Keratinocyte (primary cell): ENCODE data around the gene ARHGAP6. TPM values are rescaled to one million over a fixed set of nuclear protein-coding genes. Genes with fewer than 3 reads are reported as not detected.

Experiments used
- DNase-seq: peaks from one replicate; pipeline ENCODE4 v3.0.0-alpha.2; 2011; ENCODE audit warnings: low read depth, missing footprints, low spot score
- FAIRE-seq: peaks from 2 replicates; lab custom pipeline; 2011; peaks lifted over from hg19 to GRCh38; lab: Jason Lieb, UNC
- H2AFZ ChIP-seq: 2 replicates; pipeline ENCODE4 v1.6.0; 2012; ENCODE audit warnings: low read length, control low read depth, inconsistent platforms; ENCODE audit not compliant: control insufficient read depth
- H3K27ac ChIP-seq: 2 replicates; pipeline ENCODE4 v1.5.1; 2011; ENCODE audit warnings: low read length; ENCODE audit not compliant: control insufficient read depth, insufficient read depth
- H3K27me3 ChIP-seq: 3 replicates; pipeline ENCODE4 v1.6.0; 2011; ENCODE audit warnings: low read length; ENCODE audit not compliant: control insufficient read depth, insufficient read depth; ENCODE audit errors: extremely low read depth
- H3K36me3 ChIP-seq, 2 experiments: 2 replicates in 1 of 2; 3 replicates in 1 of 2; pipeline ENCODE4 v1.5.1; 2011; ENCODE audit warnings: low read length in 2 of 2, mild to moderate bottlenecking in 1 of 2; ENCODE audit not compliant: control insufficient read depth in 2 of 2, insufficient read depth in 2 of 2; ENCODE audit errors: extremely low read depth in 1 of 2
- H3K4me1 ChIP-seq: 3 replicates; pipeline ENCODE4 v1.5.1; 2011; ENCODE audit warnings: low read length; ENCODE audit not compliant: control insufficient read depth, insufficient read depth; ENCODE audit errors: extremely low read depth
- H3K4me2 ChIP-seq: 3 replicates; pipeline ENCODE4 v1.6.0; 2011; ENCODE audit warnings: low read depth, low read length; ENCODE audit not compliant: control insufficient read depth, insufficient read depth; ENCODE audit errors: extremely low read depth
- H3K4me3 ChIP-seq, 3 experiments: fragments of 200-600 bp in 1 of 3; sonication (generic) in 1 of 3; 2 replicates in 2 of 3; 3 replicates in 1 of 3; pipeline ENCODE4 v1.5.1; 2011 to 2016; ENCODE audit warnings: low read length in 3 of 3, mild to moderate bottlenecking in 3 of 3, control low read depth in 2 of 3, inconsistent platforms in 1 of 3, low read depth in 1 of 3, mixed read lengths in 1 of 3, mixed run types in 1 of 3, moderate library complexity in 1 of 3; ENCODE audit not compliant: control insufficient read depth in 2 of 3, insufficient read depth in 2 of 3; ENCODE audit errors: extremely low read depth in 1 of 3
- H3K79me2 ChIP-seq: 2 replicates; pipeline ENCODE4 v1.6.0; 2012; ENCODE audit warnings: low read length; ENCODE audit not compliant: control insufficient read depth, insufficient read depth
- H3K9ac ChIP-seq: 3 replicates; pipeline ENCODE4 v1.6.0; 2011; ENCODE audit warnings: low read length; ENCODE audit not compliant: control insufficient read depth, insufficient read depth; ENCODE audit errors: extremely low read depth
- H3K9me1 ChIP-seq: 3 replicates; pipeline ENCODE4 v1.6.0; 2011; ENCODE audit warnings: low read length; ENCODE audit not compliant: control insufficient read depth, insufficient read depth; ENCODE audit errors: extremely low read depth
- H3K9me3 ChIP-seq: 2 replicates; pipeline ENCODE4 v1.5.1; 2012; ENCODE audit warnings: low read depth, low read length; ENCODE audit not compliant: control insufficient read depth
- H4K20me1 ChIP-seq: 3 replicates; pipeline ENCODE4 v1.6.0; 2011; ENCODE audit warnings: low read length; ENCODE audit not compliant: control insufficient read depth, insufficient read depth; ENCODE audit errors: extremely low read depth
- CTCF ChIP-seq, 3 experiments: IDR thresholded peaks in 1 of 3; conservative IDR thresholded peaks in 1 of 3; optimal IDR thresholded peaks in 1 of 3; 2 replicates in 2 of 3; 3 replicates in 1 of 3; pipeline versions ENCODE3 to v1.5.1; 2011; ENCODE audit warnings: low read length in 3 of 3, mild to moderate bottlenecking in 3 of 3, moderate library complexity in 2 of 3, control low read depth in 1 of 3, inconsistent platforms in 1 of 3; ENCODE audit not compliant: insufficient read depth in 2 of 3; ENCODE audit errors: extremely low read depth in 1 of 3
- EZH2 ChIP-seq: IDR thresholded peaks from one replicate; pipeline ENCODE4 v1.6.1; 2012; ENCODE audit warnings: inconsistent platforms, mild to moderate bottlenecking, low read length, moderate library complexity
- dilution Hi-C: fragments of 300-500 bp; cut with MboI; formaldehyde crosslinking; loops from one replicate; pipeline ENCODE4 v1.7.0; 2020; ENCODE audit warnings: low sequenced_read_pairs; ENCODE audit not compliant: extremely low pct_ligation_motif_present
- polyA plus RNA-seq, 5 experiments: library from polyadenylated mRNA; depleted of rRNA in 3 of 5; stranded (reverse) in 3 of 5; stranded (forward) in 1 of 5; unstranded in 1 of 5; fragments of >200 nt; gene quantifications; 1 replicate in 1 of 5; 2 replicates in 3 of 5; 3 replicates in 1 of 5; pipeline versions ENCODE4 v1.2.1 to v1.2.3, GENCODE V29; 2011 to 2012; ENCODE audit warnings: missing spikeins in 2 of 5, low read depth in 1 of 5, low replicate concordance in 1 of 5

The ARHGAP6 gene
- polyA plus RNA-seq, 1 donor (not counting 4 experiments of a cell fraction or from before 2014, with no cell fraction given) = 0.01 TPM

- TF ChIP-seq CTCF (optimal IDR thresholded peaks at IDR 0.05 in 1 of 3, IDR thresholded peaks at IDR 0.05 in 1 of 3, conservative IDR thresholded peaks at IDR 0.05 in 1 of 3; ENCODE audit: extremely low read depth in 1 of 3, insufficient read depth in 2 of 3, low read length in 3 of 3) (no peak), EZH2 (no peak)
- Histone ChIP-seq H3K79me2 (no peaks in the 10 kb centered on the region), H3K36me3 (no peaks in the 10 kb centered on the region), H3K4me2 (no peak overlapping the region), H3K27ac (no peak overlapping the region), H3K9me3 (no peaks in the 10 kb centered on the region), H3K9ac (no peak overlapping the region), H3K4me1 (no peaks in the 10 kb centered on the region), H2AFZ (no peak overlapping the region), H4K20me1 (no peaks in the 10 kb centered on the region), H3K27me3 (peaks cover 3% of the 10 kb centered on the region), H3K9me1 (no peaks in the 10 kb centered on the region), H3K4me3 (no peak overlapping the region)
- FAIRE-seq = no peak
- dilution Hi-C loops = no loop called here
- no peak for DNase-seq
Observed at GRCh38 chrX:11269996-11270395, 395.7 kb downstream of the ARHGAP6 start.

- H3K27me3 ChIP-seq = peaks cover 3% of the 10 kb centered on the region
- H3K4me1 ChIP-seq = no peaks in the 10 kb centered on the region
- no peaks in the 10 kb centered on the region for H4K20me1 ChIP-seq
- TF ChIP-seq EZH2 (no peak), CTCF (optimal IDR thresholded peaks at IDR 0.05 in 1 of 3, IDR thresholded peaks at IDR 0.05 in 1 of 3, conservative IDR thresholded peaks at IDR 0.05 in 1 of 3; ENCODE audit: extremely low read depth in 1 of 3, insufficient read depth in 2 of 3, low read length in 3 of 3) (no peak)
- DNase-seq (no peak), FAIRE-seq (no peak)
- dilution Hi-C loops = no loop called here
- H2AFZ ChIP-seq = no peak overlapping the region
- H3K79me2 ChIP-seq = no peaks in the 10 kb centered on the region
- no peak overlapping the region for H3K4me3 ChIP-seq
- H3K9me3 ChIP-seq = no peaks in the 10 kb centered on the region
- H3K9ac ChIP-seq = no peak overlapping the region
- no peaks in the 10 kb centered on the region for H3K9me1 ChIP-seq
- H3K4me2 ChIP-seq = no peak overlapping the region
- H3K27ac ChIP-seq = no peak overlapping the region
- no peaks in the 10 kb centered on the region for H3K36me3 ChIP-seq
Observed at GRCh38 chrX:11269006-11269405, 396.7 kb downstream of the ARHGAP6 start.
